Spleen (tissue), 11 donors: ENCODE data around the gene TARBP1. TPM values are rescaled to one million over a fixed set of nuclear protein-coding genes. Genes with fewer than 3 reads are reported as not detected.

Experiments used
- DNase-seq: peaks from one replicate; pipeline ENCODE4 v3.0.0-alpha.2; 2020
- H3K27ac ChIP-seq, 8 donors: fragments of 200-600 bp; sonication (generic) in 7 of 8; 1 replicate in 4 of 8; 2 replicates in 4 of 8; pipeline versions ENCODE4 v1.5.0 to v1.8.0; 2016 to 2021; ENCODE audit warnings: inconsistent platforms in 4 of 8, mild to moderate bottlenecking in 4 of 8, moderate library complexity in 1 of 8
- H3K27me3 ChIP-seq, 7 donors: fragments of 200-600 bp; sonication (generic) in 6 of 7; replicated peaks in 1 of 7; 1 replicate in 4 of 7; 2 replicates in 3 of 7; pipeline versions ENCODE4 v1.5.0 to v1.8.0; 2016 to 2021; ENCODE audit warnings: inconsistent platforms in 3 of 7, mild to moderate bottlenecking in 1 of 7
- H3K36me3 ChIP-seq, 6 donors: fragments of 200-600 bp; sonication (generic) in 5 of 6; 1 replicate in 4 of 6; 2 replicates in 2 of 6; pipeline versions ENCODE4 v1.5.0 to v1.8.0; 2016 to 2021; ENCODE audit warnings: inconsistent platforms in 2 of 6
- H3K4me1 ChIP-seq, 6 donors: fragments of 200-600 bp; sonication (generic) in 5 of 6; 1 replicate in 3 of 6; 2 replicates in 3 of 6; pipeline versions ENCODE4 v1.5.0 to v1.8.0; 2016 to 2021; ENCODE audit warnings: inconsistent platforms in 3 of 6
- H3K4me3 ChIP-seq, 8 donors: fragments of 200-600 bp; sonication (generic) in 7 of 8; 1 replicate in 4 of 8; 2 replicates in 4 of 8; pipeline versions ENCODE4 v1.5.0 to v1.8.0; 2016 to 2021; ENCODE audit warnings: inconsistent platforms in 4 of 8, mild to moderate bottlenecking in 4 of 8, moderate library complexity in 2 of 8
- H3K9me3 ChIP-seq, 8 donors: fragments of 200-600 bp; sonication (generic) in 7 of 8; 1 replicate in 4 of 8; 2 replicates in 4 of 8; pipeline versions ENCODE4 v1.5.0 to v1.8.0; 2016 to 2021; ENCODE audit warnings: inconsistent platforms in 4 of 8
- POLR2A ChIP-seq, 3 donors: fragments of 450-650 bp; IDR thresholded peaks; one replicate each; pipeline ENCODE4 v1.5.1; 2017; ENCODE audit warnings: antibody characterized with exemption in 3 of 3, mild to moderate bottlenecking in 1 of 3
- POLR2AphosphoS5 ChIP-seq, 3 donors: sonication (generic); formaldehyde crosslinking; IDR thresholded peaks; one replicate each; pipeline ENCODE4 v1.5.1; 2017; ENCODE audit warnings: antibody characterized with exemption in 3 of 3
- WGBS, 5 donors: extraction: QIAGEN DNeasy Blood & Tissue Kit in 3 of 5; methylation state at CpG; one replicate each; pipeline versions ENCODE4 v1.1.5 to v1.1.7; 2013 to 2018; 5-methylcytosine and 5-hydroxymethylcytosine counted together
- intact Hi-C: fragments of 100-400 bp; cut with DNase I; formaldehyde crosslinking; loops from one replicate; pipeline ENCODE4 v1.15.0; 2023; ENCODE audit warnings: low total_unique reads
- polyA plus RNA-seq, 3 donors: library from polyadenylated mRNA; stranded (reverse); fragments of 200-250 nt; gene quantifications; one replicate each; pipeline ENCODE4 v1.2.1, GENCODE V29; 2013
- total RNA-seq, 7 donors: library from RNA; depleted of rRNA in 3 of 7; stranded (reverse); fragments of >200 nt in 3 of 7; fragmentation: NEBNext Ultra II Directional in 4 of 7; extraction: Animal tissue kit (Norgen Biotek cat#: 25700) in 4 of 7; gene quantifications; one replicate each; pipeline versions ENCODE4 v1.1.0 to v1.2.1, GENCODE V29; 2016 to 2021
- TF ChIP-seq, protein P1 (sequence below), 11 experiments: fragments of 200-600 bp in 7 of 11; fragments of 450-650 bp in 4 of 11; sonication (generic) in 4 of 11; IDR thresholded peaks in 8 of 11; conservative IDR thresholded peaks in 3 of 11; 1 replicate in 7 of 11; 2 replicates in 4 of 11; pipeline versions ENCODE4 v1.4.0 to v1.8.0; 2016 to 2021; ENCODE audit warnings: antibody characterized with exemption in 11 of 11, inconsistent platforms in 4 of 11, mild to moderate bottlenecking in 1 of 11
- donor health status: healthy with polysubstance abuse.
- donor health status: DM: no; HTN: no; CAD: no; lungs with moderate emphysema.
- donor health status: DM: no; HTN: no; CAD: no.
- donor health status: Bipolar disorder and iron deficiency.
- donor health status: healthy.
- donor health status: DM: no; HTN: no; CAD: no.
- donor health status: DM: yes; HTN: yes; CAD: no.

Gene TARBP1
- total and polyA plus RNA-seq, 10 donors: 27.1 to 99.7 (median 40.3) TPM

DNA sequence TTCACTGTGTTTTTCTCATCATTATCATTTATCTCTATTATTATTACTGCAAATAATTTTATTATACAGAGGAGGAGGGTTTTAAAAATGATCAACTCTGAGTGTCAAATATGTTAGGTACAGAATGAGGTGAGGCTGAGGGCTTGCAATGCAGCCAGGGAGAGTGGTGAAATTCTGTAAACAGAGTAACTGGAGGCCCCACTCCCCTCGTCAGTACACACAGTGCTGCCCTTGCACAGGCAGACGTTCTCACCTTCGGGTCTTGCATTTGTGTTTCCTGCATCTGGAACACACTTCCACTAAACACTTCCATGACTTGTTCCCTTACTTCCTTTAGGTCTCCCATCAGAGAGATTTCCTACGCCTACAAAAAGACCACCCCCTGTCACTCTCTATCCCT, 130.0 kb downstream of the TARBP1 start:
- Histone ChIP-seq H3K9me3 (no peaks in the 10 kb centered on the region), H3K4me3 (no peak overlapping the region), H3K27me3 (peaks cover 0 to 5% (median 0%) of the 10 kb centered on the region in 7 donors), H3K27ac (no peak overlapping the region), H3K36me3 (no peaks in the 10 kb centered on the region), H3K4me1 (no peaks in the 10 kb centered on the region)
- no peak for DNase-seq
- intact Hi-C loops: no loop called here
- 46 to 74% (median 69%) methylated on average over 4 of the region's 4 CpGs for WGBS, 5 donors
- TF ChIP-seq POLR2AphosphoS5 (IDR thresholded peaks at IDR 0.05) (no peak), POLR2A (IDR thresholded peaks at IDR 0.05) (no peak)

DNA sequence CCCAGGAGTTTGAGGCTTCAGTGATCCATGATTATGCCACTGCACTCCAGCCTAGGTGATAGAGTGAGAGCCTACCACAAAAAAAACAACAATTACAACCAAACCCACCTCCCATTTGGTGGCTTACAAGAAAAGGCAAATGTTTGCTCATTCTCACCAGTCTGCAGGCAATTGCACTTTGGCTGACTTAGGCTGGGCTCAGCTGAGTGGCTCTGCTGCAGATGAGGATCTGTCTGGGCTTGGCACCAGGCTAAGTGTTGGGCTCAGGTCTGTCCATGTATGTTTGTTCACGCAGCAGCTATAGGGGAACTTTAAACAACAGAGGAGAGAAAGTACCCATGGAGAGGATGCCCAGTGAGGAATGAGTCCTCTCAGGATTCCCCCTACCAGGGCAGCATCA, 133.7 kb downstream of the TARBP1 start:
- Histone ChIP-seq H3K9me3 (peaks cover 0 to 7% (median 4%) of the 10 kb centered on the region in 8 donors), H3K36me3 (no peaks in the 10 kb centered on the region), H3K4me1 (no peaks in the 10 kb centered on the region), H3K27ac (no peak overlapping the region), H3K4me3 (no peak overlapping the region), H3K27me3 (peaks cover 0 to 5% (median 0%) of the 10 kb centered on the region in 7 donors)
- intact Hi-C loops: no loop called here
- WGBS, 5 donors: 84 to 100% (median 90%) methylated on average over 1 of the region's 1 CpG
- TF ChIP-seq, protein P1, sequence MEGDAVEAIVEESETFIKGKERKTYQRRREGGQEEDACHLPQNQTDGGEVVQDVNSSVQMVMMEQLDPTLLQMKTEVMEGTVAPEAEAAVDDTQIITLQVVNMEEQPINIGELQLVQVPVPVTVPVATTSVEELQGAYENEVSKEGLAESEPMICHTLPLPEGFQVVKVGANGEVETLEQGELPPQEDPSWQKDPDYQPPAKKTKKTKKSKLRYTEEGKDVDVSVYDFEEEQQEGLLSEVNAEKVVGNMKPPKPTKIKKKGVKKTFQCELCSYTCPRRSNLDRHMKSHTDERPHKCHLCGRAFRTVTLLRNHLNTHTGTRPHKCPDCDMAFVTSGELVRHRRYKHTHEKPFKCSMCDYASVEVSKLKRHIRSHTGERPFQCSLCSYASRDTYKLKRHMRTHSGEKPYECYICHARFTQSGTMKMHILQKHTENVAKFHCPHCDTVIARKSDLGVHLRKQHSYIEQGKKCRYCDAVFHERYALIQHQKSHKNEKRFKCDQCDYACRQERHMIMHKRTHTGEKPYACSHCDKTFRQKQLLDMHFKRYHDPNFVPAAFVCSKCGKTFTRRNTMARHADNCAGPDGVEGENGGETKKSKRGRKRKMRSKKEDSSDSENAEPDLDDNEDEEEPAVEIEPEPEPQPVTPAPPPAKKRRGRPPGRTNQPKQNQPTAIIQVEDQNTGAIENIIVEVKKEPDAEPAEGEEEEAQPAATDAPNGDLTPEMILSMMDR (IDR thresholded peaks at IDR 0.05 in 8 of 11, conservative IDR thresholded peaks at IDR 0.05 in 3 of 11): no peak
- TF ChIP-seq POLR2AphosphoS5 (IDR thresholded peaks at IDR 0.05) (no peak), POLR2A (IDR thresholded peaks at IDR 0.05) (no peak)
- DNase-seq: no peak

DNA sequence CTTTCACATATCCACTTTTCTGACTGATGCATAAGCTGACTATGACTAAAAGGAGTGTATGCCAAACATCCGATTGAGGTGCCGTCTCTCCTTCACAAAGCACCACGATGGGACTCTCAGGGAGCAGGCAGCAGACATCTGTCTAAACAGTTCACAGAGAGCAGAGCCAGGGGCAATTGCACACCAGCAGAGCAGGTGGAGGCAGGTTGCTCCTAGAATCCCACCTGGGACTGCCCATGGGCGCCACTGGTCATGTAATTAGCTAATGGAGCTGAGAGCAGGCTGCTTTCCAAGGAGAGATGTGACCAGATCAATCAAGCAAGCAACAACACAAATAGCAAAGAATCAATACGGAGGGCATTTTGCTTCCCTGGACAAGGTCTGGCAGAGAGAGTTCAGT, 136.2 kb downstream of the TARBP1 start:
- WGBS, 5 donors: 84 to 91% (median 87%) methylated on average over 5 of the region's 5 CpGs
- Histone ChIP-seq H3K4me1 (no peaks in the 10 kb centered on the region), H3K4me3 (no peak overlapping the region), H3K9me3 (peaks cover 0 to 30% (median 24%) of the 10 kb centered on the region in 8 donors), H3K27me3 (no peaks in the 10 kb centered on the region), H3K36me3 (no peaks in the 10 kb centered on the region), H3K27ac (no peak overlapping the region)
- TF ChIP-seq, protein P1 (IDR thresholded peaks at IDR 0.05 in 8 of 11, conservative IDR thresholded peaks at IDR 0.05 in 3 of 11): no peak
- no peak for TF ChIP-seq POLR2AphosphoS5 (IDR thresholded peaks at IDR 0.05)
- TF ChIP-seq POLR2A (IDR thresholded peaks at IDR 0.05): no peak
- no peak for DNase-seq
- intact Hi-C loops: no loop called here

Other genes with a start within 250 kb of the TARBP1 start
- 10 to 100 TPM in 6 of 7 donors, 1 to 10 TPM in 1; 6.9 to 18.9 (median 18.1) TPM for gene COA6, start 105.7 kb downstream of the TARBP1 start, total RNA-seq
- gene COA6, start 105.7 kb downstream of the TARBP1 start, polyA plus RNA-seq: 10 to 100 TPM; 44.1 to 57.4 (median 54.0) TPM
- 100 to 1,000 TPM in 1 of 7 donors, 10 to 100 TPM in 6; 57.2 to 109 (median 63.5) TPM for gene IRF2BP2, start 131.0 kb upstream of the TARBP1 start, total RNA-seq
- 10 to 100 TPM; 39.1 to 55.5 (median 48.8) TPM for gene IRF2BP2, start 131.0 kb upstream of the TARBP1 start, polyA plus RNA-seq